ENCODE results near the gene TFF1.

The TFF1 gene

DNA sequence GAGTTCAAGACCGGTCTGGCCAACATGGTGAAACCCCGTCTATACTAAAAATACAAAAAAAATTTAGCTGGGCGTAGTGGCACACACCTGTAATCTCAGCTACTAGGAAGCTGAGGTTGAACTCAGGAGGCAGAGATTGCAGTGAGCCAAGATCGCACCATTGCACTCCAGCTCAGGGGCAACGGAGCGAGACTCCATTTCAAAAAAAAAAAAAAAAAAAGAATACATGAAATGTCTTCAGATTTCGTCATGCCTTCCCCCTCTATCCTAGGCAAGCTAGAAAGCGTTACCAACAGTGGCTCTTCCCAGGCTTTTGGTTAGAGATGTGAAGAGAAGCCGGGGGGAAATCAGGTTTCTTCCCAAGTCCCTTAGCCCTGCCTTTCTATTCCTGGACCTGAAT is 3.6 kb downstream of the TFF1 start:
- no peak for DNase-seq (ENCODE audit: low read depth)

DNA sequence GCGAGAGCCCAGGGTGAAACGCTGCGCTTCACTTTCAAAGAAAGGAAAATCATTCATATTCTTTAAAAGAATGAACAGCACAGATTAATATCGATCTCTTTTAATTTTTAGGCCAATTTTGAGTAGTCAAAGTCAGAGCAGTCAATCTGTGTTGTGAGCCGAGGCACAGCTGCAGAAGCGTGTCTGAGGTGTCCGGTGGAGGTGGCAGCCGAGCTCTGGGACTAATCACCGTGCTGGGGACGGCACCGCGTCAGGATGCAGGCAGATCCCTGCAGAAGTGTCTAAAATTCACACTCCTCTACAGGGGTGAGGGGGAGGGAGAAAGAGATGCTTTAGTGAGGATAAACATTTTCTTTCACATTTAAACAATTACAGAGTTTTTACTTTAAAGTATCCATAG is 4.1 kb downstream of the TFF1 start:
- DNase-seq (ENCODE audit: low read depth) = no peak

DNA sequence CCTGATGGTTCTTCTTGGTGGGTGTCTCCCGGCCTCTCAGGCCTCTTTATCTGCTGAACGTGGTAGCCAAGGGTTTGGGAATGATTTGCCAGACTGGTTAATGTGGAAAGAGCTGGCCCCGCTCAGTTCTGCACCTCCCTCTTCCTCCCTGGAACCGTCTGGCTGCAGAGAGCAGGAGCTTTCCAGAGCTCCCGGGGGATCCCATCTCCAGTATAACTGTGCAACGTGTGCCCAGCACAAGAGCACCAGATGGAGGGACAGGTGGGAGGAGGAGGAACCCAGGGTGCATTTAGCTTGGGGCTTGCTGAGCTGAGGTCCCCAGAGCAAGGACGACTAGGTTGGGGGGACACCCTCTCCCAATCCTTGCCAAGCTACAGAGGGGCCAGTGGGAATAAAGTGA is 5.0 kb downstream of the TFF1 start:
- DNase-seq (ENCODE audit: low read depth) = no peak

DNA sequence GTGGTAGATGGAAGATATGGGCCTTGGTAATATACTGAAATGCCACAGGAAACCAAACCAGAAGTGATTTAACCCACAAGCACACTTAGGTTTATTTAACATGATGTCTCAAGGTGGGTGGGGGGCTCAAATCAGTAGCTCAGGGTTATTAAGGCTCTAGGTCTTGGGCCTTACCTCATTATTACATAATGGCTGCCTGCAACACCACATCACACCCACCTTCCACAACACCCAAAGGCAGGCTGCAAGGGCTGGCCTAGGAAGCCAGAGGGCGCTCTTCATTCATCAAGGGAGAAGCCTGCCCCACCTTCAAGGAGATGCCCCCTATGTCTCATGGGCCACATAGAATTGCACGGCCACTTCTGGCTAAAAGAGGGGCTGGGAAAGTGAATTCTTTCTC is 6.0 kb downstream of the TFF1 start:
- DNase-seq (ENCODE audit: low read depth) = no peak

DNA sequence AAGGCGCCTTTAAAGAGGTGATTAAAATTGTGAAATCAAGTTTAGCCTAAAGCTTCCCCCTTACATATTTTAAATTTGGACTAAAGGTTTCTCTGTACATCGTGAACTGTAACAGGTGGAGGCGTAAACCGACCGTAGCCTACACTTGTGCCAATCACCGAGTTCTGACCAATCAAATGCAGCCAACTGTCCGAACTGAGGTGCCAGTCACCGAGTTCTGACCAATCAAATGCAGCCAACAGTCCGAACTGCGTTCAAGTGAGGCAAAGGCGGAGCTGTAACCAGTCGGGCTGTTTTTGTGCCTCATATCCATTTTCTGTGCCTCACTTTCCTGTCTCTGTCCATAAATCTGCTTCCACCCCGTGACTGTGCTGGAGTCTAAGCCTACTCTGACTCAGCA is 7.4 kb downstream of the TFF1 start:
- no peak for DNase-seq (ENCODE audit: low read depth)

DNA sequence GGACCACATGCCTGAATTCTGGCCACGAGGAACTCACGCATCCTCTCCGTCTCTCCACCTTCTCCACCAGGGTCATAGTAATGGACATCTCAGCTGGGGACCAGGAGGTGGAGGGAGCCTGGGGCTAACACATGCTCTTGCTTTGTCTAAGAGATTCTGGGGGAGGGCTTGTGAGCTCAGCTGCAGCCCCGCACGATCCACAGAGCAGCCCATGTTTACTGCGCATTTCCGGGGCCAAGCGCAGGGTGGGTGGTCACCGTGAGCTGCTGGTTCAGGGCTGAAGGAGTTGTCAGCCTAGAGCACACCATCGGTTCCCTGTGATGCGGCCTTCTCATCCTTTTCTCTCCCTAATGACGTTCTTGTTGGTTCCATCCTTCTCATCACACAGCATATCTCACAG is 8.1 kb downstream of the TFF1 start:
- no peak for DNase-seq (ENCODE audit: low read depth)

DNA sequence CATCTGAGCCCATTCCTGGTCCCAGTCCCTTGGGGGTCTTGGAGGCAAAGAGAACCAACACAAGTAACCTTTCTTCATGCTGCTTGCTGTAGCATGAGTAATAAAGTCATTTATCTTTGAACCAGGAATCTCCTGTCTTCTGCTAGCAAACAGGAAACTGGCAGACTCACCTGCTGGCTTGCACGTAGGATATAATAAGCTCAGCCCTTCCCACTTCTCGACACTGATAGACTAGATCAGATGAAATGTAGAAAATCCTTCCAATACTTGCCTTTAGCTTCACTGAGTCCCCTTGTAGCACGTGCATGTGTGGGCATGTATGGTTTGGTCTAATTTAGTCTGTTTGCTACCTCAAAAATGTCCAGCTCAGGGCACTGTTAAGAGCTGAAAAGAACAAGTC is 9.0 kb downstream of the TFF1 start:
- DNase-seq (ENCODE audit: low read depth) = no peak

DNA sequence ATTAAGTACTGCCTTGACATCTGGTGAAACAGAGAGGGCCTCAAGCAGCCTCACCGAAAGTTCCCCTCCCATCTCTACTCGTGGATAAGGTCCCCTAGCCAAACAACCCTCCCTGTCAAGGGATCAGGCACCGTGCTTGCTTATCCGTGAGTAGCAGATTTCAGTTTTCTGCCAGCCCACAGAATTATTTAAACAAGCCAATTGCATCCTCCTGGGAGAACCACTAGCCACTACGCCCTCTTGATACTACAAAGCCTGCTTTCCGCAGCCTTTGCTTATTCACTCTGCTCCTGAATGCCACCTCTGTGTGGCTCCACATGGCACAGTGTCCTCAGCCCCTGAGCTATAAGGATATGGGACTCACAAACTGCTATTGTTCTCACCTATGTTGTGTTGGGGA is 9.7 kb downstream of the TFF1 start:
- no peak for DNase-seq (ENCODE audit: low read depth)

DNA sequence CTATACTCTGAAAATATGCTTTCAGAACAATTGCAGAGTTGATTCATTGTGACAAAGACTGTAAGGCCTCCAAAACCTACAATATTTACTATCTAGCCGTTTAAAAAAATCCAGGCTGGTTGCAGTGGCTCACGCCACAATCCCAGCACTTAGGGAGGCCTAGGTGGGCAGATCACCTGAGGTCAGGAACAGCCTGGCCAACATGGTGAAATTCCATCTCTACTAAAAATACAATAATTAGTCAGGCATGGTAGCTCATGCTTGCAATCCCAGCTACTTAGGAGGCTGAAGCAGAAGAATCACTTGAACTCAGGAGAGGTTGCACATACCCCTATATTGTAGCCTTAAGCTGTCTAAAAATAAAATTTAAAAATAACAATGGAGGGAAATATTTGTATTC is 10.3 kb downstream of the TFF1 start:
- no peak for DNase-seq (ENCODE audit: low read depth)

DNA sequence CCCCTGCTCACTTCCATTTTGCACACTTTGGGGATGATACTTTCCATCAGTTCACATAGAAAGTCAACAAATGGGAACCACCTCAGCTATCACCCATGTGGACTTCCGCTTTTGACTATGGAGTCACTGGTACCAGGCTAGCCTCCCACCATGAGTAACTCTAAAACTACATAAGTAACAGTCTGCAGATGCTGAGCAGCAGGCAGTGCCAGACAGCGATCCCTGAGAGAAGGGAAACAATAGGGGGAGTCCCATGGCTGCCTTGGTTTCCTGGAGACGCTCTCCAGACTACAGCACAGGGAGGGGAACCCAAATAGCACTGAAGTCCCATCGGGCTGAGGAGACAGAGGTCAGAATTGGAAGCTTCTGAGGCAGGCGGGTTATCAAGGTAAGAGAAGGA is 12.7 kb downstream of the TFF1 start:
- DNase-seq (ENCODE audit: low read depth) = no peak

DNA sequence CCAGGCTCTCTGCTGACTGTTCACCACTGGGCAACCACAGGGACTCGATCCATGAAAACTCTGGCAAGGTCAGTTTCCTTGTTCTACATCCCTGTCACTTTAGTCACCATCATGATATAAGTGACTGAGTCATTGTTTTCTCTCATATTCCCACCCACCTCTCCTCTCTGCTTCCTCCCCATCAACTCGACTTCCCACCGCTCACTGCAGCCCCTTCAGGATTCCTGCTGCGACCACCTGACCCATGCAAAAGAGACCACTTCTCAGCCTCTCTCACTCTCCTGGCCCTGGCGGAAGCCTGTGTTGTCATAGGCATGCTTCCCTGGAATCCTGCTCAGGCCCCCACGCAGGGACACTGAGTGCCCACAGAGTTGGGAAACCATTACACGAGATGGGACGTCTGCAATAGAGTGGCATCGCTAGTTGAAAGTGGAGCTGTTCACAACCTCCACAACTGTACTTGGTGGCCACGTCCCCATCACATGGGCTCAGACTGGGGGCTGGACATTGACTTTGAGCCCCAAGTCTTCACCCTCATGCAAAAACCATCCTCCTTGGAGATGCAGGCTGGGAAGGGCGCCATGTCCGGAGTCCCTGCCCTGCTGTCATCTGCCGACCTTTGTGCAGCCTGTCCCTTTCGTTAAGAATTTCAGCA is 13.8 kb downstream of the TFF1 start:
- DNase-seq (ENCODE audit: low read depth) = no peak

DNA sequence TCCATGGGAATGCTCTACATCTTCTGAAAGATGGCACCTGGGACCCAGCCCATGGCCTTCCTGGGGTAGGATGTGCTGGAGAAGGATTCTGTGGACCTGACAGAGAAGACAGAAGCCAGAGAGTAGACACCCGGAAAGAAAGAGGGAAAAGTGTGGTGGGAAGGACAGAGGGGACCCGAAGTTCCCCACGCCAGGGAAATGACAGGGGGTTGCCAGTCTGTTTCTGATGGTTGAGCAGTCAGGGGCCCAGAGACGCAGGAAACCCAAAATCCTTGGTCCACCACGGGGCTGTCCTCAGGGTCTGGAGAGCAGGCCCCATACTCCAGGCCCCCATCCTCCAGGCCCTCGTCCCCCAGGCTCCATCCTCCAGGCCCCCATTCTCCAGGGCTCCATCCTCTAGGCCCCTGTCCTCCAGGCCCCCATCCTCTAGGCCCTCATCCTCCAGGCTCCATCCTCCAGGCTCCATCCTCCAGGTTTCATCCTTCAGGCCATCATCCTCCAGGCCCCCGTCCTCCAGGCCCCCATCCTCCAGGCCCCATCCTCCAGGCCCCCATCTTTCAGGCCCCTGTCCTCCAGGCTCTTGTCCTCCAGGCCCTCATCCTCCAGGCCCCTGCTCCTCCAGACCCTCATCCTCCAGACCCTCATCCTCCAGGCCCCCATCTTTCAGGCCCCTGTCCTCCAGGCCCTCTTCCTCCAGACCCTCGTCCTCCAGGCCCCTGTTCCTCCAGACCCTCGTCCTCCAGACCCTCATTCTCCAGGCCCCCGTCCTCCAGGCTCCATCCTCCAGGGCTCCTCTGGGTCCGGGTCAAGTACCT is 14.5 kb downstream of the TFF1 start:
- no peak for DNase-seq (ENCODE audit: low read depth)

DNA sequence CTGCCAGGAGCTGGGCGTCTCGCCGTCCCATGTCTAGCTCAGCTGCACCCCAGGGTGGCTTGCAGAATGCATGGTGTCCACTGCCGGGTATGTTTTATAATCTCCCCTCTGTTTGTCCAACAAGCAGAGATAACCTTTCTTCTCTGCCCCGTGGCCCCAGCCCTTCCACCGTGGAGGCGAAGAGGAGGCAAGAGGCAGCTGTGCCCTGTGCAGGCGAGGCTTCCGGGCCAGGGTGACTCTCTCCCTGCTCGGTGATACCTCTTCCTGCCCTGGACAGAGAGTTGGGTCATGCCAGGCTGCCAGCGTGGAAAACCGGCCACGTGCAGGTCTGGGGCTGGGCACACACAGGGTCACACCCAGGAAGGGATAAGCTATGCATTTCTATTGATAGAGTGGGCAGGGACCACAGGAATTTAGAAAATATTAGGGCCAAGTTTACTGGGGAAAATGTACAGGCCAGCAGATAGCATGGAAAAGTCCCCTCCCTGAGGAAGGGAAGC is 15.4 kb downstream of the TFF1 start, which contains the start of gene TFF2:
Gene TFF2, minus strand, starts transcription at position 68 of the 500 bp plus-strand sequence. Its CDS starts 37 bp downstream, at position 31.
- no peak for DNase-seq (ENCODE audit: low read depth)

DNA sequence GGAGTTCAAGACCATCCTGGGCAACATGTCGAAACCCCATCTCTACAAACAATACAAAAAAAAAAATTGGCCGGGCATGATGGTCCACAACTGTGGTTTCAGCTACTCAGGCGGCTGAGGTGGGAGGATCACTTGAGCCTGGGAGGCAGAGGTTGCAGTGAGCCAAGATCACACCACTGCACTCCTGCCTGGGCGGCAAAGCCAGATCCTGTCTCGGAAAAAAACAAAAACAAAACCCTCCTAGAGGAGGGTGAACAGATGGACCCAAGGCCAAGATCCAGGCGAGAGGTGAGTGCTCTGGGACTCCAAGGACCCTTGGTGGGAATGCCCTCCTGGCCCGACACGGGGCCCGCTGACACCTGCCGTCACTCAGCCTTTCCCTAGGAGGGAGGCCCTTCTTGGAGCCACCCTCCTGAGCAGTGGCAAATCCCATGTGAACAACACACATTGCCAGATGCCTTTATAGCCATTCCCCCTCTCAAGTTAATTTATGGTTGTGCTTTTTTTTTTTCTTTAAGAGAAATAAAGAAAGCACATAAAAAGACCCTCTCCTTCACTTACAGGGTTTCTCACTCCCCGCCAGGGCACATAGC is 15.9 kb downstream of the TFF1 start:
- no peak for DNase-seq (ENCODE audit: low read depth)

DNA sequence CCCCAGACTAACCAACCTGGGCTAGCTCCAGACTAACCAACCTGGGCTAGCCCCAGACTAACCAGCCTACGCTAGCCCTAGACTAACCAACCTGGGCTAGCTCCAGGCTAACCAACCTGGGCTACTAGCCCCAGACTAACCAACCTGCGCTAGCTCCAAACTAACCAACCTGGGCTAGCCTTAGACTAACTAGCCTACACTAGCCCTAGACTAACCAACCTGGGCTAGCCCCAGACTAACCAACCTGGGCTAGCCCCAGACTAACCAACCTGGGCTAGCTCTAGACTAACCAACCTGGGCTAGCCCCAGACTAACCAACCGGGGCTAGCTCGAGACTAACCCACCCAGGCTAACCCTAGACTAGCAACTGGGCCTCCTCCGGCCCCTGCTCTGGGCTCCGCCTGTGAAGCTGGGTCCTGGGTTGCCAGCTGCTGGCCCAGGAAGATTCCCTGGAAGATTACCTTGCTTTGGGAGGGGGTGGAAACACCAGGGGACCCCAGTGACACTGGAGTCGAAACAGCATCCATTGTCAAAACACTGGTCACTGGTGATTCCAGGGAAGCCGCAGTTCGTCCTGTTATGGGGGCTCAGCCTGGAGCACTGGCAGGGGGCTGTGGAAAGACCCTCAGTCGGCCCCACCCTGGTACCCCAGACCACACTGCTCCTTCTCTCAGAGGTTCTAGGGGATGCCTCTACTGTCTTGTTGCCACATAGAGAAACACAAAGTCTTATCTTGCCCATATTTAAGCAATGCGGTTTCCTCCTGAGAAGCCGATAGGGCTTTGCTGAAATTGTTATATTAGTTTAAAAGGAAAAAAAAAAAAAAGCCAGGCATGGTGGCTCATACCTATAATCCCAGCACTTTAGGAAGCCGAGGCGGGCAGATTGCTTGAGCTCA is 16.7 kb downstream of the TFF1 start:
- DNase-seq (ENCODE audit: low read depth) = no peak

DNA sequence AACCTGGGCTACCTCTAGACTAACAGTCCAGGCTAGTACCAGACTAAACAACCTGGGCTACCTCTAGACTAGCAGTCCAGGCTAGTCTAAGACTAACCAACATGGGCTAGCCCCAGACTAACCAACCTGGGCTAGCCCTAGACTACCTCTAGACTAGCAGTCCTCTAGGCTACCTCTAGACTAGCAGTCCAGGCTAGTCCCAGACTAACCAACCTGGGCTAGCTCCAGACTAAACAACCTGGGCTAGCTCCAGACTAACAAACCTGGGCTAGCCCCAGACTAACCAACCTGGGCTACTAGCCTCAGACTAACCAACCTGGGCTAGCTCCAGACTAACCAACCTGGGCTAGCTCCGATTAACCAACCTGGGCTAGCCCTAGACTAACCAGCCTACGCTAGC is 17.6 kb downstream of the TFF1 start:
- no peak for DNase-seq (ENCODE audit: low read depth)

DNA sequence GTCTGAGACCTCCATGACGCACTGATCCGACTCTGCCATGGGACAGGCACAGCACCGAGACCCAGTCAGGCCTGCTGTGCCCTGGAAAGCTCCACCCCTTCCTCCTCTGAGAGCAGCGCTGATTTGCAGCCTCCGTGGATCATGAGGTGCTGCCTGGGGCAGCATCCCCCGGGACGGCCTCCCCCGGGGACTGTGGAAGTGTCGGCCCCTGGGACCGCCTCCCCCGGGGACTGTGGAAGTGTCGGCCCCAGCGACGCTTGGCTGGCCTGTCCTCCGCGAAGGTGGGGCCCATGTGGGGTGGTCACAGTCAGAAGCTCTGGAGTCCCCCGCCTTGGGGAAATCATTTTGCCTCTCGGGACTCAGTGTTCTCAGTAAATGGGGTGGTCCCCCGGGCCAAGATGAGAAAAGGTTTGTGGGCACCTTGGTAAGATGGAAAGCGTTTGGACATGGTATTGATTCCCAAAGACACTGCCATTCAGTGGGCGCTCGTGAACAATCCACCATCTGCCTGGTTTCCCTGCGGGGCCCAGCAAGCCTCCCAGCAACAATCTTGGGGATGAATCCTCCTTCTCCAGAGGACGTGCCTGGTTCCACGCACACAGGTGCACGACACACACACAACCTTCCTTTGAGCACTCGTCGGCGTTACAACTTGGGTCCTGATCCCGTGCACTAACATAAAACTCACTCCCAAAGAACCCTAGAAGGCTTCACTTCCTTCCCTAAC is 18.6 kb downstream of the TFF1 start:
- no peak for DNase-seq (ENCODE audit: low read depth)

DNA sequence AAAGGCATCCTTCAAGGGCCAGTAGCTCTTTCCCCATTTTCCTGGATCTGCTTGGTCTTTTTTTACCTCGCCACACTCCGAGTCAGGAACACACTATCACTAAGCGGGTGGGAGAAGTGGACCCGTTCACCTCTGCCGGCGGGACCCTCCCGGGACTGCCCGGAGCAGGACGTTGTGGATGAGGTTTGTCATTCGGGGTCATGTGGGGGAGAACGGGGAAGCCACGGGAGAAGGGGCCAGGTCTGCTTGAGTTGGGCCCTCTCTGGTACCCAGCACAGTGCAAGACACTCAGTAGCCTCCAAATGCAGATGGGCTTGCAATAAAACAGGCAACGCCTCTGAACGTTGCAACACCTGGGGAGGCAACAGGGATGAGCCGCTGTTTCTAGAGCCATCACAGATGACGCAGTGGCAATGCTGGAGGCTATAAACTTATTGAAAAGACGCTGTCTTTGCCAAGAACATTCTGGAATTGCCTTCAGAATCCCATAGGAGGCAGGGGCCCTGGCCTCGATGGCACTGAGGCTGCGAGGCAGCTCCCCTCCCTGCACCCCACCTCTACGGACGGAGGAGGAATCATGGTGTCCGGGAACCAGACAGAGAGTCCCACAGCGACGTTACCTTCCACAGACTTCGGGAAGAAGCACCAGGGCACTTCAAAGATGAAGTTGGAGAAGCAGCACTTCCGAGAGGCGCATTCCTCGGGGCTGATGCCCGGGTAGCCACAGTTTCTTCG is 19.3 kb downstream of the TFF1 start:
- no peak for DNase-seq (ENCODE audit: low read depth)

DNA sequence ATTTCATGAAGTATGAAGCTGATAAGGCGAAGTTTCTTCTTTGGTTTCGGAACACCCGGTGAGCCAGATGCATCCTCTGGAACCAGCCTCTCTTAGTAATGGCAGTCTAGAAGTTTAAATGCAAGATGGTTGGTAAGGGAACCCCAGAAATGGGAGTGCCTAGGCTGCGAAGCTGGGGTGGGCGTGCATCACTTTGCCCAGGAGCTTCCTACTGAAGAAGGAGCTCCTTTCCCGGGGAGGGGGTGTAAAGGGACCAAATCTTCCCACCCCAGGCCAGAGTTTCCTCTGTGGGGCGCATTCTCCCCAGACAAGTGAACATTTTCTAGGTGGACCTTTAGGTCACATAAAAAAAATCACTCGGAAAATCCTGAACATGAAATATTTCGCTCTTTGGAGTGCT is 19.9 kb downstream of the TFF1 start:
- DNase-seq (ENCODE audit: low read depth) = no peak

DNA sequence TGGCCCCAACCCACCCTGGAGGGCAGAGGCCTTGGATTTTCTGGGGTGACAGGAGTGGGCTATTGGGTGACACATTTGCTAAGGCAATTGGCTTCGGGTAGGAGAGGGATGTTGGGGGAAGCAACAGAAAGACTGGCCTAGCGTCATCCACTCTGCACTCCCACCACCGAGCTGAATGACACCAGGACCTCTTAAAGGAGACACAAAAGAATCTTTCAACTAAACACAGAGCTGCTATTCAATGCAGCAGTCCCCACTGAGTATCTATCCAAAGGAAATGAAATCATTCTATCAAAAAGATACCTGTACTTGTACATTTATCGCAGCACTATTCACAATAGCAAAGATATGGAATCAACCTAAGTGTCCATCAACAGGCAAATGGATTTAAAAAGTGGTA is 21.7 kb downstream of the TFF1 start:
- no peak for DNase-seq (ENCODE audit: low read depth)

Data from EH (cell line).